ENCODE measurements around the gene ITGB2.

ITGB2 gene

GRCh38 chr21:44905728-44906090 is 15.0 kb downstream of the ITGB2 start:
- TF ChIP-seq CTCF (IDR thresholded peaks at IDR 0.05; ENCODE audit: insufficient read depth, low read depth, low read length, missing control alignments) = no peak
- no peak overlapping the region for H3K4me3 ChIP-seq (ENCODE audit: low read depth, low read length)
- no peak for DNase-seq (ENCODE audit: low read depth)

GRCh38 chr21:44905016-44905727 is 15.5 kb downstream of the ITGB2 start:
- H3K4me3 ChIP-seq (ENCODE audit: low read depth, low read length) = no peak overlapping the region
- no peak for DNase-seq (ENCODE audit: low read depth)
- no peak for TF ChIP-seq CTCF (IDR thresholded peaks at IDR 0.05; ENCODE audit: insufficient read depth, low read depth, low read length, missing control alignments)

GRCh38 chr21:44904141-44904923 is 16.4 kb downstream of the ITGB2 start:
- no peak for DNase-seq (ENCODE audit: low read depth)
- no peak for TF ChIP-seq CTCF (IDR thresholded peaks at IDR 0.05; ENCODE audit: insufficient read depth, low read depth, low read length, missing control alignments)
- no peak overlapping the region for H3K4me3 ChIP-seq (ENCODE audit: low read depth, low read length)

- DNase-seq (ENCODE audit: low read depth) = no peak
- no peak for TF ChIP-seq CTCF (IDR thresholded peaks at IDR 0.05; ENCODE audit: insufficient read depth, low read depth, low read length, missing control alignments)
Observed at GRCh38 chr21:44903689-44904088, 17.0 kb downstream of the ITGB2 start.

GRCh38 chr21:44903050-44903685 is 17.5 kb downstream of the ITGB2 start:
- TF ChIP-seq CTCF (IDR thresholded peaks at IDR 0.05; ENCODE audit: insufficient read depth, low read depth, low read length, missing control alignments) = no peak
- DNase-seq (ENCODE audit: low read depth) = no peak

More at GRCh38 chr21:44903689-44904088, 17.0 kb downstream of the ITGB2 start:
- H3K4me3 ChIP-seq (ENCODE audit: low read depth, low read length) = no peak overlapping the region

GRCh38 chr21:44902268-44903049 is 18.2 kb downstream of the ITGB2 start:
- no peak overlapping the region for H3K4me3 ChIP-seq (ENCODE audit: low read depth, low read length)
- no peak for TF ChIP-seq CTCF (IDR thresholded peaks at IDR 0.05; ENCODE audit: insufficient read depth, low read depth, low read length, missing control alignments)
- no peak for DNase-seq (ENCODE audit: low read depth)

More at GRCh38 chr21:44903050-44903685, 17.5 kb downstream of the ITGB2 start:
- no peak overlapping the region for H3K4me3 ChIP-seq (ENCODE audit: low read depth, low read length)
